Motor neuron (in vitro differentiated cells): Measurements from ENCODE around the gene ATR. TPM values are rescaled to one million over a fixed set of nuclear protein-coding genes. Genes with fewer than 3 reads are reported as not detected.
A peak's percentile ranks its signal among the peaks of the same experiment; 100 is the strongest.
"Not testable (repeated sequence)": the region's sequence is repeated elsewhere in the genome, so short reads cannot be mapped to it uniquely, and the experiment has no call there.

Experiments used
- ATAC-seq, 8 experiments: fragments of 200-7000 bp; cut with Tn5 transposase; replicated peaks in 6 of 8; 2 replicates each; pipeline ENCODE4 v1.8.0; 2021; ENCODE audit warnings: mild to moderate bottlenecking in 8 of 8, moderate library complexity in 8 of 8
- H3K27ac ChIP-seq, 2 donors: fragments of 250-450 bp; sonication (Bioruptor Pico); 2 replicates each; pipeline ENCODE4 v1.9.0; 2021; ENCODE audit warnings: antibody characterized with exemption in 2 of 2, mild to moderate bottlenecking in 2 of 2, moderate library complexity in 1 of 2
- H3K4me1 ChIP-seq, 2 donors: fragments of 250-450 bp; sonication (Bioruptor Pico); replicated peaks in 1 of 2; 2 replicates each; pipeline ENCODE4 v1.6.1; 2021; ENCODE audit warnings: antibody characterized with exemption in 2 of 2, mild to moderate bottlenecking in 2 of 2, moderate library complexity in 1 of 2
- H3K4me3 ChIP-seq, 5 donors: fragments of 250-450 bp; sonication (Bioruptor Pico); 2 replicates each; pipeline ENCODE4 v1.9.0; 2021; ENCODE audit warnings: antibody characterized with exemption in 5 of 5, mild to moderate bottlenecking in 5 of 5, moderate library complexity in 4 of 5
- WGBS, 10 experiments: fragments of 450-650 bp; shearing (Covaris generic); methylation state at CpG; one replicate each; pipeline ENCODE4 v1.0.0; 2022; 5-methylcytosine and 5-hydroxymethylcytosine counted together
- in situ Hi-C, 9 experiments: fragments of 400-800 bp; cut with MboI; loops; one replicate each; pipeline ENCODE4 v1.15.0; 2021; ENCODE audit warnings: low sequenced_read_pairs in 9 of 9, low pct_unique_long_range_greater_than_20kb in 2 of 9; ENCODE audit not compliant: unreplicated experiment in 9 of 9
- total RNA-seq, 8 experiments: library from RNA; unstranded; fragments of 300-600 nt; gene quantifications; 2 replicates each; pipeline versions ENCODE4 v1.2.3 to v1.2.4, GENCODE V29; 2022

Gene ATR
- total RNA-seq, 8 experiments from 2014 or later = 16.4 to 46.2 (median 23.4) TPM

- H3K27ac ChIP-seq = no peak overlapping the region
- peaks cover 3 to 7% of the 10 kb centered on the region in 2 donors for H3K4me1 ChIP-seq
- no peak for ATAC-seq
- H3K4me3 ChIP-seq = no peak overlapping the region
- in situ Hi-C loops = no loop called here
- 69 to 100% (median 95%) methylated on average over 1 to 5 of the region's 5 CpGs; no CpG with 5 or more reads in 1 of the 10 experiments for WGBS, 10 experiments
These were observed 127.7 kb downstream of the ATR start for GRCh38 chr3:142450881-142451280.

GRCh38 chr3:142450189-142450588 is 128.3 kb downstream of the ATR start:
- WGBS, 10 experiments = 25 to 100% (median 100%) methylated on average over 1 to 3 of the region's 3 CpGs; no CpG with 5 or more reads in 2 of the 10 experiments
- ATAC-seq = no peak
- no peak overlapping the region for H3K27ac ChIP-seq
- in situ Hi-C loops = no loop called here
- H3K4me1 ChIP-seq = peaks cover 8 to 10% of the 10 kb centered on the region in 2 donors
- no peak overlapping the region for H3K4me3 ChIP-seq

- 3 to 67% (median 15%) methylated on average over 3 to 46 of the region's 52 CpGs for WGBS, 10 experiments
- Histone ChIP-seq H3K4me1 (peaks cover 8 to 10% of the 10 kb centered on the region in 2 donors), H3K4me3 (peak within 1 kb of the TSS; percentile 71 to 97 (median 92)), H3K27ac (peak within 1 kb of the TSS; percentile 85 to 89)
- in situ Hi-C loops = no loop called here
- ATAC-seq = peak; percentile 84 to 100 (median 99)
These were observed 130.4 kb downstream of the ATR start, which contains the start of gene XRN1 for GRCh38 chr3:142447852-142448823. XRN1 (minus strand) TSS chr3:142448037; CDS start chr3:142447944, 93 bp downstream.

- peak overlapping the region; percentile 71 to 97 (median 92) for H3K4me3 ChIP-seq
- in situ Hi-C loops = no loop called here
- H3K4me1 ChIP-seq = peaks cover 8 to 10% of the 10 kb centered on the region in 2 donors
- peak overlapping the region; percentile 85 to 89 for H3K27ac ChIP-seq
- peak; percentile 42 to 64 (median 62) for ATAC-seq
- 0 to 10% (median 0%) methylated on average over 1 to 21 of the region's 35 CpGs; no CpG with 5 or more reads in 2 of the 10 experiments for WGBS, 10 experiments
These were observed 131.2 kb downstream of the ATR start for GRCh38 chr3:142447301-142447851.

DNA sequence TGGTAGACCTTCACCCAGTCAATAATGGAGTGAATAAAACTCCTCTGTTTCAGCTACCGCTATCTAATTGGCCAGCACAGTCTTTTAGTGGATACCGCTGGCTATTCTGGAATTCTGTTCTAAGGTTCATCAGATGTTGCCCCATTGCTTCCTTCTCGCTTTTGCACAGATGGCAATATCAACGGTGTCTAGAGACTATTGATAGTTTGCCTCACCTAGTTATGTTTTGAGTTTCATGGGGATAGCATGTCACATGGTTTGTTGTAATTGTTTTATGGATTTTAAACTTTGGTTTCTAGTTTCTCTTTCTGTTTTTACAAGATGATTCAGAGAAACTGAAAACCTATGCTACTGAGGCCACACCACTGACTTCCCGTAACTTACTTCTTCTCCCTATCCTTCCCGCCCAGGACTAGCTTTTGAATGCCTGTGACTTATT is 132.7 kb downstream of the ATR start:
- in situ Hi-C loops = no loop called here
- peak overlapping the region in 2 of 5 donors; percentile 92 to 95 for H3K4me3 ChIP-seq
- no peak overlapping the region for H3K27ac ChIP-seq
- WGBS, 10 experiments = 35 to 100% (median 87%) methylated on average over 1 to 6 of the region's 6 CpGs
- peaks cover 8 to 10% of the 10 kb centered on the region in 2 donors for H3K4me1 ChIP-seq
- peak in 2 of 8 experiments; percentile 18 to 39 for ATAC-seq

- peaks cover 8 to 10% of the 10 kb centered on the region in 2 donors for H3K4me1 ChIP-seq
- 86 to 100% (median 99%) methylated on average over 1 to 11 of the region's 11 CpGs; no CpG with 5 or more reads in 1 of the 10 experiments for WGBS, 10 experiments
- in situ Hi-C loops = no loop called here
- H3K27ac ChIP-seq = no peak overlapping the region
- ATAC-seq = no peak
- H3K4me3 ChIP-seq = no peak overlapping the region
These were observed 134.2 kb downstream of the ATR start for GRCh38 chr3:142444343-142444742.

GRCh38 chr3:142443060-142443459 is 135.5 kb downstream of the ATR start:
- in situ Hi-C loops, ATAC-seq, H3K4me3 ChIP-seq, H3K27ac ChIP-seq: not testable (repeated sequence)
- WGBS, 10 experiments = 100% methylated on average over 1 of the region's 12 CpGs; no CpG with 5 or more reads in 8 of the 10 experiments
- peaks cover 8 to 10% of the 10 kb centered on the region in 2 donors for H3K4me1 ChIP-seq

DNA sequence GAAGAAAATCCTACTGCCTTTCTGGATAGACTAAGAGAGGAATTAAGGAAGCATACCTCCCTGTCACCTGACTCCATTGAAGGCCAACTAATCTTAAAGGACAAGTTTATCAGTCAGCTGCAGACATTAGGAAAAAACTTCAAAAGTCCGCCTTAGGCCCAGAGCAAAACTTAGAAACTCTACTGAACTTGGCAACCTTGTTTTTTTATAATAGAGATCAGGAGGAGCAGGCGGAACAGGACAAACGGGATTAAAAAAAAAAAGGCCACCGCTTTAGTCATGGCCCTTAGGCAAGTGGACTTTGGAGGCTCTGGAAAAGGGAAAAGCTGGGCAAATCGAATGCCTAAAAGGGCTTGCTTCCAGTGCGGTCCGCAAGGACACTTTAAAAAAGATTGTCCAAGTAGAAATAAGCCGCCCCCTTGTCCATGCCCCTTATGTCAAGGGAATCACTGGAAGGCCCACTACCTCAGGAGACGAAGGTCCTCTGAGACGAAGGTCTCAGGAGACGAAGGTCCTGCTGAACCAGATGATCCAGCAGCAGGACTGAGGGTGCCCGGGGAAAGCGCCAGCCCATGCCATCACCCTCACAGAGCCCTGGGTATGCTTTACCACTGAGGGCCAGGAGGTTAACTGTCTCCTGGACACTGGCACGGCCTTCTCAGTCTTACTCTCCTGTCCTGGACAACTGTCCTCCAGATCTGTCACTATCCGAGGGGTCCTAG is 138.9 kb downstream of the ATR start:
- WGBS, 10 experiments = 75 to 100% (median 95%) methylated on average over 2 to 7 of the region's 15 CpGs
- H3K4me1 ChIP-seq, H3K27ac ChIP-seq, in situ Hi-C loops, ATAC-seq, H3K4me3 ChIP-seq: not testable (repeated sequence)

GRCh38 chr3:142438096-142438495 is 140.4 kb downstream of the ATR start:
- H3K27ac ChIP-seq, ATAC-seq, H3K4me1 ChIP-seq, H3K4me3 ChIP-seq, in situ Hi-C loops: not testable (repeated sequence)
- 83 to 100% (median 100%) methylated on average over 1 to 10 of the region's 11 CpGs; no CpG with 5 or more reads in 3 of the 10 experiments for WGBS, 10 experiments

DNA sequence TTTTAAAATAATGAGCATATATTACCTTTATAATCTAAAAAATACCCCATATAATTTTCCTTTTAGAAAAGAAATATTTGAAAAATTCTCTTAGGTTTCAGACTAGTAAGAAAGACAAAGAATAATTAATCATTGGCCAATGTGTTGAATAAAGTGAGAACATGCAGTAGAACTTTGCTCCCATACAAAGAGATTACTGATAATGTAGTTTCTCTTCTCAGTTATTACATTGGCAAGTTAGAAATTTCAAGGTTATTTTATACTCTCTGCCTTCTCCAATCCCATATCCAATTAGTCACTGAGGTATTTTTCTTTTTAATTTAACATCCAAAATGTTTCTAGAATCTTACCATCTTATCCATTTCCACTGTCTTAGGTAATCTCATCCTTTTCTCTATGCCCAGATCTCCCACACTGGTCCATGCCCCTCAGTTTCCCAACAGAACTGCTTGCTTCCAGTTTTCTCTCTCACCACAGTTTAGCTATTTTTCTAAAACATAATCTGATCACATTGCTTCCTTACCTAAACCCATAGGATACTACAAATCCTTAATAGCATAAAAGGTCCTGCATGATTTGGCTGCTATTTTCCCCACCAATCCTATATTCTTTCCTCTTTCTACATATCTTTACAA is 141.5 kb downstream of the ATR start:
- H3K27ac ChIP-seq = no peak overlapping the region
- in situ Hi-C loops = no loop called here
- no peak overlapping the region for H3K4me3 ChIP-seq
- ATAC-seq = no peak
- no peaks in the 10 kb centered on the region for H3K4me1 ChIP-seq

- ATAC-seq = no peak
- in situ Hi-C loops = no loop called here
- no peak overlapping the region for H3K4me3 ChIP-seq
- H3K27ac ChIP-seq = no peak overlapping the region
- H3K4me1 ChIP-seq = no peaks in the 10 kb centered on the region
- 62 to 85% (median 78%) methylated on average over 3 to 4 of the region's 4 CpGs for WGBS, 10 experiments
These were observed 144.0 kb downstream of the ATR start for GRCh38 chr3:142434503-142434902.

DNA sequence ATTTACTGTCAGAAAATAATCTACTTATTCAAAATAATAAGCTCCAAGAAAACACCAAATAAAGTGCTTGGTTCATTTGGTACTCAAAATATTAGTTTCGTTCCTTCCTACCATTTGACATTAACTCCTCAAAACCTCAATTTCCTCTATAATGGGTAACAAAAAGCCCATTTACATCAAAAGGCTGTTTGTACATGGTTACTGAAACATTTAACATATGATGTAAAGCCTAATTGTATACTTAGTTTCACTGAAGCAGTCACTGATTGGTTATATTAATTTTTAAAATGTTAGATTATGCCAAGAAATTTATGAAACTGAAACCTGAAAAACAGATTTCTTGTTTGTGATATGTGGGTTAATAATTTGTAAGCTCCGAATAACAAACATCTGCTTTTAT is 145.4 kb downstream of the ATR start:
- no peak for ATAC-seq
- H3K4me1 ChIP-seq = no peaks in the 10 kb centered on the region
- in situ Hi-C loops = no loop called here
- no peak overlapping the region for H3K27ac ChIP-seq
- WGBS, 10 experiments = 61 to 100% (median 83%) methylated on average over 1 to 2 of the region's 2 CpGs; no CpG with 5 or more reads in 1 of the 10 experiments
- no peak overlapping the region for H3K4me3 ChIP-seq
